Right cardiac atrium (tissue), 5 donors: ENCODE data around the gene NETO2. TPM values are rescaled to one million over a fixed set of nuclear protein-coding genes. Genes with fewer than 3 reads are reported as not detected.

Source experiments
- polyA plus RNA-seq: library from polyadenylated mRNA; stranded (reverse); fragments of 200-250 nt; gene quantifications from one replicate; pipeline ENCODE4 v1.2.3, GENCODE V29; 2013
- total RNA-seq, 4 donors: library from RNA; stranded (reverse); fragmentation: NEBNext Ultra II Directional; extraction: Animal tissue kit (Norgen Biotek cat#: 25700); gene quantifications; one replicate each; pipeline ENCODE4 v1.2.1, GENCODE V29; 2021
- donor health status: healthy with polysubstance abuse.
- donor health status: DM: no; HTN: yes; CAD: no.
- donor health status: DM: no; HTN: no; CAD: no.
- donor health status: DM: no; HTN: yes; CAD: no; lungs with severe emphysema.
- donor health status: DM: yes; HTN: yes; CAD: no.

Gene NETO2
- total and polyA plus RNA-seq, 5 donors, result 0.41 to 1.8 (median 1.0) TPM

Other genes with a start within 250 kb of the NETO2 start
- gene DNAJA2, start 170.3 kb downstream of the NETO2 start, total RNA-seq, result 10 to 100 TPM; 90.6 to 97.2 (median 93.2) TPM
- gene DNAJA2, start 170.3 kb downstream of the NETO2 start, polyA plus RNA-seq, result 74.9 TPM